NCI-H2107 treated with DMSO at 0.1 percent for 48 hours (cell line): ENCODE data around the gene TAPBP.
"Not testable (repeated sequence)": the region's sequence is repeated elsewhere in the genome, so short reads cannot be mapped to it uniquely, and the experiment has no call there.

Experiments used
- DNase-seq: peaks from one replicate; lab custom pipeline; 2025; ENCODE audit not compliant: unreplicated experiment; lab: John Stamatoyannopoulos, UW

The TAPBP gene

GRCh38 chr6:33277663-33278391, 36.1 kb downstream of the TAPBP start:
- no peak for DNase-seq

- DNase-seq, result peak; percentile 0
Observed at GRCh38 chr6:33276864-33277662, 36.8 kb downstream of the TAPBP start, which contains the start of gene B3GALT4. Gene B3GALT4, plus strand, starts transcription at chr6:33277123. Its CDS starts 297 bp downstream, at chr6:33277420.

GRCh38 chr6:33276581-33276863, 37.4 kb downstream of the TAPBP start:
- DNase-seq, result no peak

GRCh38 chr6:33275795-33276580, 37.9 kb downstream of the TAPBP start:
- not testable (repeated sequence) for DNase-seq

- DNase-seq, result no peak
Observed at GRCh38 chr6:33273924-33274902, 39.7 kb downstream of the TAPBP start.

GRCh38 chr6:33273129-33273923, 40.6 kb downstream of the TAPBP start:
- no peak for DNase-seq

- no peak for DNase-seq
Observed at GRCh38 chr6:33272275-33273128, 41.4 kb downstream of the TAPBP start.

- DNase-seq, result peak; percentile 92
Observed at GRCh38 chr6:33271468-33272274, 42.2 kb downstream of the TAPBP start, which contains the start of the genes RPS18 and VPS52. Gene RPS18, plus strand, starts transcription at chr6:33272075. Its CDS starts 45 bp downstream, at chr6:33272120. Gene VPS52, minus strand, starts transcription at chr6:33271876. Its CDS starts 201 bp downstream, at chr6:33271675.

GRCh38 chr6:33271117-33271467, 42.8 kb downstream of the TAPBP start:
- DNase-seq, result no peak

- no peak for DNase-seq
Observed at GRCh38 chr6:33264015-33264414, 49.9 kb downstream of the TAPBP start.

- not testable (repeated sequence) for DNase-seq
Observed at GRCh38 chr6:33262490-33262889, 51.4 kb downstream of the TAPBP start.

GRCh38 chr6:33259032-33259431, 54.8 kb downstream of the TAPBP start:
- no peak for DNase-seq

- DNase-seq, result no peak
Observed at GRCh38 chr6:33254591-33254990, 59.3 kb downstream of the TAPBP start.

- no peak for DNase-seq
Observed at GRCh38 chr6:33252759-33253158, 61.1 kb downstream of the TAPBP start.

GRCh38 chr6:33251395-33252012, 62.4 kb downstream of the TAPBP start:
- no peak for DNase-seq

- no peak for DNase-seq
Observed at GRCh38 chr6:33250731-33251130, 63.1 kb downstream of the TAPBP start.
